ENCODE data around the gene RHOBTB1. TPM values are rescaled to one million over a fixed set of nuclear protein-coding genes. Genes with fewer than 3 reads are reported as not detected.

Gene RHOBTB1
- total and polyA plus RNA-seq, 12 donors = 4.3 to 20.5 (median 12.3) TPM

DNA sequence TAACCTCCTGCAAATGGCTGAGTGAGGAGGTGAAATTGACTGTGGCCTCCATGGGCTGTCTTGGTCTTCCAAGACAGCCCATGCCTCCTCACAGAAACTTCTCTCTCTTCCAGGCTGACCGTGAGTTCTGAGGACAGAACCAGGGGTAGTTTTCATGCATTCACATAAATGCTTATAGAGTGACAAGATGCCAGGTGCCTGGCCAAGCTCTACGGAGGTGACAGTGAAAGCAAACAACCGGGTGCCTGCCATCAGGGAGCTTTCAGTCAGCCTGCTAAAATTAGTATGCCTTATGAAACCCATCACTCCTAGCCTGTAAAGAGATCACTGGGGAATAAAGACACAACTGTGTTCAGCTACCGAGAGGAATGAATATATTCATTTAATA lies 919 bp upstream of the RHOBTB1 start:
- 32 to 33% methylated on average over 4 of the region's 4 CpGs for WGBS, 2 donors
- Histone ChIP-seq H3K27me3 (no peaks in the 10 kb centered on the region), H3K4me3 (peak overlapping the region in 9 of 10 donors; percentile 72 to 98 (median 91)), H3K9me3 (no peaks in the 10 kb centered on the region), H3K36me3 (no peaks in the 10 kb centered on the region), H3K27ac (peak overlapping the region; percentile 93 to 100 (median 98)), H3K4me1 (peaks cover 3 to 39% (median 28%) of the 10 kb centered on the region in 9 donors)
- DNase-seq = no peak
- intact Hi-C loops (cut with DNase I) = loop anchor here in 7 of 10 donors (5.0 to 10.0 kb wide), 8 partner anchors 38 to 128 kb away; no protein-coding TSS in a partner anchor
- ATAC-seq = peak in 1 of 8 donors; percentile 2
- TF ChIP-seq, protein P1, sequence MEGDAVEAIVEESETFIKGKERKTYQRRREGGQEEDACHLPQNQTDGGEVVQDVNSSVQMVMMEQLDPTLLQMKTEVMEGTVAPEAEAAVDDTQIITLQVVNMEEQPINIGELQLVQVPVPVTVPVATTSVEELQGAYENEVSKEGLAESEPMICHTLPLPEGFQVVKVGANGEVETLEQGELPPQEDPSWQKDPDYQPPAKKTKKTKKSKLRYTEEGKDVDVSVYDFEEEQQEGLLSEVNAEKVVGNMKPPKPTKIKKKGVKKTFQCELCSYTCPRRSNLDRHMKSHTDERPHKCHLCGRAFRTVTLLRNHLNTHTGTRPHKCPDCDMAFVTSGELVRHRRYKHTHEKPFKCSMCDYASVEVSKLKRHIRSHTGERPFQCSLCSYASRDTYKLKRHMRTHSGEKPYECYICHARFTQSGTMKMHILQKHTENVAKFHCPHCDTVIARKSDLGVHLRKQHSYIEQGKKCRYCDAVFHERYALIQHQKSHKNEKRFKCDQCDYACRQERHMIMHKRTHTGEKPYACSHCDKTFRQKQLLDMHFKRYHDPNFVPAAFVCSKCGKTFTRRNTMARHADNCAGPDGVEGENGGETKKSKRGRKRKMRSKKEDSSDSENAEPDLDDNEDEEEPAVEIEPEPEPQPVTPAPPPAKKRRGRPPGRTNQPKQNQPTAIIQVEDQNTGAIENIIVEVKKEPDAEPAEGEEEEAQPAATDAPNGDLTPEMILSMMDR (IDR thresholded peaks at IDR 0.05) = no peak

DNA sequence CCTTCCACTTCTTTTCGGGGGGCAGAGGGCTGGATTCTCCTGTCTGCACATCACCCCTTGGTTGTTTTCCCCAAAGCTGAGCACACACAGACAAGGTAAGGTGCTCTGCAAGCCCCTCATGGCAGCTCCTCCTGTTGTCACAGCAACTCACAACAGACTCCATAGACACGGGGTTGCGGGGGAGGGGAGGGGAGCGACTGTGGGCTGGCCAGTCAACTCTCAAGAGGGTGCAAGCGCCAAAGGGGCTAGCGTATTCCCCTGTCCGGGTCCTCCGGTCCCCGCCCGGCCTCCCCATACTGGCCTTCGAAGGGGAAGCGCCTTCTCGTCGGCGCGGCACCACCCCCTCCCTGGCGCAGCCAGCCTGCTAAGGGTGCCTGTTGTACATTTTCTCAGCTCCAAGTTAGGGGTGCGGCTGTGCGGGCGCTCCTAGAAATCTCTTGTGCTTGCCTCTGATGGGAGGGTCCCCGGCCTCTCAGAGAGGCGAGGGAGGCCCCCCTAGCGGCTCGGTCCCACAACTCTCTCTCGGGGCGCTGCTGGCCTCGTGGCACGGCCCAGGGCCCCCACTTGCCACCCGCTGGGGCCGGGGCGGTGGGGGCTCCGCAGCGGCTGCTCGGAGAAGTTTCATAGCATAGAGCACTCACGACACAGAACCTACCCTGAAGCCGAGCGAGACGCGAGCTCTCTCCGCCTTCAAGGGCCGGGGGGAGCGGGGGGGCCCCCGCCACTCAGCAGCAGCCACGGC lies 498 bp downstream of the RHOBTB1 start:
- Histone ChIP-seq H3K4me3 (peak overlapping the region; percentile 72 to 98 (median 86)), H3K36me3 (peaks cover 0 to 13% (median 0%) of the 10 kb centered on the region in 9 donors), H3K27me3 (no peaks in the 10 kb centered on the region), H3K27ac (peak overlapping the region; percentile 93 to 100 (median 98)), H3K9me3 (no peaks in the 10 kb centered on the region), H3K4me1 (peaks cover 3 to 52% (median 28%) of the 10 kb centered on the region in 9 donors)
- TF ChIP-seq, protein P1 (IDR thresholded peaks at IDR 0.05) = peak in 1 of 9 donors; percentile 11
- DNase-seq = peak; percentile 71 to 81
- intact Hi-C loops (cut with DNase I) = loop anchor here in 7 of 10 donors (2.0 to 10.0 kb wide), 9 partner anchors 36 to 126 kb away; no protein-coding TSS in a partner anchor
- WGBS, 2 donors = 0 to 1% methylated on average over 42 to 44 of the region's 44 CpGs
- peak; percentile 58 to 73 (median 67) for ATAC-seq

DNA sequence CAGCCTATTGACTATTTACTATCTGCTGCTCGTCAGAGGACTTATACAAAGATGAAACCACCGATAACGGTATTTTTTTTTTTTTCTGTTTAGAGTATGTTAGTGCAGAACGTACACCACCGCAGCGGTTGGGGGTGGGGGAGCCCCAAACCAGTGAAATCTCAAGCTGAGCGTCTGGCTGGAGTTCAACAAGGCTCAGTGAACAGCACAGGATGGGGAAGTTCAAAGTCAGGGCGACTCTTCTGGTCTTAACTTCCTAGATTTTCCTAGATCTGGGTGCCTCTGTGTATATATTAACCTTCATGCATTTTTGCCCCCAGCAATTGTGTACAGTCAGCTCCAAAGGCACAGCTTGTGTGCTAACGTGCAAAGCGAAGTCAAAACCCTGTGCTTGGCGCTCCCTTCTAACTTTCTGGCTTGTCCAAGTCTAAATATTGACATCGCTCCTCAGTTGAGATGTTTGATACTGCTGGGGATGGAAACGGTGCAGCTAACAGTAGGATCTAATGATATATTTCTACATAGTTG lies 1.1 kb downstream of the RHOBTB1 start:
- ATAC-seq = peak in 5 of 8 donors; percentile 17 to 50 (median 29)
- WGBS, 2 donors = 0 to 1% methylated on average over 13 of the region's 13 CpGs
- TF ChIP-seq, protein P1 (IDR thresholded peaks at IDR 0.05) = no peak

DNA sequence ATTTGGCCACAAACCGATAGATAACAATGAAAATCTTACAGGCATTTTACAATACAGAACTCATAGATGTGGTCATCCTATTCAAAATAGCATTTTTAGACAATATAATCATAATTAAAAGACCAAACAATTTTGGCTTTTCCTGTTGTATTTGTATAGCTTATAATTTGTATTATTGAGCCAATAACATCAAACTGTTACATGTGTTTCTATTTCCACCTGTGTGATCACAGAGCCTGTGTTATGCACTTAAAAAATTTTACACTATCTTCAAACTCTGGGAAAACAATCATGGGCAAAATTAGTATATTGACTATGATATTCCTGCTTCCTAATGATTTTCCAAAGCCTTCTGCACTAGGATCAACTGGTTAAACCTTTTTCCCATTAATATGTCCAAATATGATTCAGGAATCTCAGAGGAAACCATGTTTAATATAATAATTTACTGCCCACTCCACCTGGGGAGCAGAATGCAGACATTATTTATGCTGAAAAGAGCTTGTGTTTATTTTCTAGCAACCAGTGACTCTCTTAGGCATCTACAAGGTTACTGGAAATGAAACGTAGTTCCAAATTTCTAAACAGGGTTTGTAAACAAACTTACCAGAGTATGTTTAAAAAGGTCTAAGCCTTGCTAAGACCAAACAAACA lies 1.7 kb downstream of the RHOBTB1 start:
- H3K4me3 ChIP-seq = peak overlapping the region; percentile 72 to 98 (median 86)
- H3K27me3 ChIP-seq = no peaks in the 10 kb centered on the region
- WGBS, 2 donors = 21 to 24% methylated on average over 2 of the region's 2 CpGs
- peak overlapping the region; percentile 93 to 100 (median 98) for H3K27ac ChIP-seq
- no peaks in the 10 kb centered on the region for H3K9me3 ChIP-seq
- intact Hi-C loops (cut with DNase I) = loop anchor here in 7 of 10 donors (2.0 to 10.0 kb wide), 9 partner anchors 35 to 125 kb away; no protein-coding TSS in a partner anchor
- peaks cover 3 to 64% (median 29%) of the 10 kb centered on the region in 9 donors for H3K4me1 ChIP-seq
- peaks cover 0 to 21% (median 0%) of the 10 kb centered on the region in 9 donors for H3K36me3 ChIP-seq
- no peak for DNase-seq
- no peak for ATAC-seq
- TF ChIP-seq, protein P1 (IDR thresholded peaks at IDR 0.05) = no peak

More for the DNA sequence above, 1.1 kb downstream of the RHOBTB1 start:
- peaks cover 0 to 19% (median 0%) of the 10 kb centered on the region in 9 donors for H3K36me3 ChIP-seq
- H3K27ac ChIP-seq = peak overlapping the region; percentile 93 to 100 (median 98)
- H3K4me1 ChIP-seq = peaks cover 3 to 58% (median 28%) of the 10 kb centered on the region in 9 donors
- no peaks in the 10 kb centered on the region for H3K27me3 ChIP-seq
- H3K9me3 ChIP-seq = no peaks in the 10 kb centered on the region
- DNase-seq = peak; percentile 44 to 66
- intact Hi-C loops (cut with DNase I) = loop anchor here in 7 of 10 donors (2.0 to 10.0 kb wide), 9 partner anchors 36 to 126 kb away; no protein-coding TSS in a partner anchor
- peak overlapping the region; percentile 72 to 98 (median 86) for H3K4me3 ChIP-seq
